LNCaP clone FGC (cell line): ENCODE data around the gene ATRNL1.

Source experiments
- DNase-seq: peaks from one replicate; pipeline ENCODE4 v3.0.0-alpha.2; 2011; ENCODE audit warnings: low read depth
- H3K4me3 ChIP-seq: 2 replicates; pipeline ENCODE4 v1.5.1; 2011; ENCODE audit warnings: mild to moderate bottlenecking, low read depth, low read length, control low read depth
- TF ChIP-seq, protein P1 (sequence below): IDR thresholded peaks from 2 replicates; pipeline ENCODE4 v1.5.1; 2012; ENCODE audit warnings: mild to moderate bottlenecking; ENCODE audit not compliant: control insufficient read depth, insufficient read depth; ENCODE audit errors: extremely low read depth

The ATRNL1 gene

DNA sequence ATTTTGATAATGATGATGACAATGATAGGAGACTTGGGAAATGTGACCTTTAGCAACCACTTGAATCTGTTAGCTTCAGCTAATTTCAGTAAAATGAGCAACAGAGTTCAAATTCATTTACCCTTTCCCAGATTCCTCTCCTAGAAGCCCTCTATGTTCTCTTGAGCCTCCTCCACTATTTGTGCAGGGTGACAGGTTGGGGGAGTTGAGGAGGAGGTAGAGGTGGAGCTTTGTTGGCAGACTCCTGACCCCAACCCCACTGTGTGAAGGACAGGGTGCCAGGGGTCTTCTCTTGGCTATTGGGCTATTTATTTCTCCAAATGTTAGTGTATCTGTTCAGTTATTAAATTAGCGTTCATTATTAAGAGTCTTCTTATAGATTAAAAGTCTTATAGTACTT is 757.5 kb downstream of the ATRNL1 start:
- no peak overlapping the region for H3K4me3 ChIP-seq
- no peak for DNase-seq
- TF ChIP-seq, protein P1, sequence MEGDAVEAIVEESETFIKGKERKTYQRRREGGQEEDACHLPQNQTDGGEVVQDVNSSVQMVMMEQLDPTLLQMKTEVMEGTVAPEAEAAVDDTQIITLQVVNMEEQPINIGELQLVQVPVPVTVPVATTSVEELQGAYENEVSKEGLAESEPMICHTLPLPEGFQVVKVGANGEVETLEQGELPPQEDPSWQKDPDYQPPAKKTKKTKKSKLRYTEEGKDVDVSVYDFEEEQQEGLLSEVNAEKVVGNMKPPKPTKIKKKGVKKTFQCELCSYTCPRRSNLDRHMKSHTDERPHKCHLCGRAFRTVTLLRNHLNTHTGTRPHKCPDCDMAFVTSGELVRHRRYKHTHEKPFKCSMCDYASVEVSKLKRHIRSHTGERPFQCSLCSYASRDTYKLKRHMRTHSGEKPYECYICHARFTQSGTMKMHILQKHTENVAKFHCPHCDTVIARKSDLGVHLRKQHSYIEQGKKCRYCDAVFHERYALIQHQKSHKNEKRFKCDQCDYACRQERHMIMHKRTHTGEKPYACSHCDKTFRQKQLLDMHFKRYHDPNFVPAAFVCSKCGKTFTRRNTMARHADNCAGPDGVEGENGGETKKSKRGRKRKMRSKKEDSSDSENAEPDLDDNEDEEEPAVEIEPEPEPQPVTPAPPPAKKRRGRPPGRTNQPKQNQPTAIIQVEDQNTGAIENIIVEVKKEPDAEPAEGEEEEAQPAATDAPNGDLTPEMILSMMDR = no peak

DNA sequence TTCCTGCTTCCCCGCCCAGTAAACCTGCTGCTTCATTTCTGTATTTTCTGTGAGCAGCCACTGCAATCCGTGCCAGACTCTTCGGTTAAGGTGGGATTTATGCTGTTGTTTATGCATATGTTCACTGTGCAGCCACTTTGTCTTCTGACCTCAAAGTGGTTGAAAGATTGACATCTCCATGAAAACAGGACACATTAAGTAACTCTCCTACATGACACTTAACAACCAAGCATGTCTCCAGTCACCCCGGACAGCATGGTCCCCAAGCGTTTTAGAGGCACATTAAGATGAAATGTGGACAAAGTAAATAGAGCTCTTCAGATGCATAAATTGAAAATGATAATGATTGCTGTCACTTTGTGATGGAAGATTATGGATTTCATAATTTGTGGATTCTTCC is 758.5 kb downstream of the ATRNL1 start:
- TF ChIP-seq, protein P1 = no peak
- H3K4me3 ChIP-seq = no peak overlapping the region
- no peak for DNase-seq

DNA sequence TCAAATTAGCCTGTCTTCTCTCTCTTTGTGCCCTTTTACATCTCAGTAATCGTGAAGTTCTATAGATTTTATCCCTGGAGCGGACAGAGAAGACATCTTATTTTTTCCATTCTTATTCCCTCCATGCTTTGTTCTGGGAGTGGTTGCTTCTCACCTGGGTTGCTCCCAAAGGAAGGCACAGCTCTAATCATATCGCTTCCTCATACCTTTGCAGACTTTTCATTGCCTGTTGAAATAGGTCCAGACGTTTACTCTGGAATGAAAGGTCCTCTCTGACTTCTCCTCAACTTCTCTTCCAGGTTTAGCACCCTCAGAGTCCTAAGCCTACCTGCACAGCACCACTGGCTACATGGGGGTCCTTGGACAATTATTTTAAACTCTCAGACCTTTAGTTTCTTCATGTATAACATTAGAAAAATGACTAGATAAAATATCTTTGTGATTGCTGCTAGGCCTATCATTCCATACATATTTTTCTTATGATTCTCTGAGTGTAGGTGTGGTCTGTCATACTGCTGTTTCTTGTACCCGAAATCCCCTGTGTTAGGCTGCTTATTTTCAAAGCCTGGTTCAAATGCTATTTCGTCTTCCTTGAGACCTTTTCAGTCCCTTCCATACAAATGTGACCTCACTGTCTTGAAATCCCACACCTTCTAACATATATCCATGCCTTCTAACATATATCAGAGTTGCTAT is 761.7 kb downstream of the ATRNL1 start:
- TF ChIP-seq, protein P1 = no peak
- no peak overlapping the region for H3K4me3 ChIP-seq
- no peak for DNase-seq

DNA sequence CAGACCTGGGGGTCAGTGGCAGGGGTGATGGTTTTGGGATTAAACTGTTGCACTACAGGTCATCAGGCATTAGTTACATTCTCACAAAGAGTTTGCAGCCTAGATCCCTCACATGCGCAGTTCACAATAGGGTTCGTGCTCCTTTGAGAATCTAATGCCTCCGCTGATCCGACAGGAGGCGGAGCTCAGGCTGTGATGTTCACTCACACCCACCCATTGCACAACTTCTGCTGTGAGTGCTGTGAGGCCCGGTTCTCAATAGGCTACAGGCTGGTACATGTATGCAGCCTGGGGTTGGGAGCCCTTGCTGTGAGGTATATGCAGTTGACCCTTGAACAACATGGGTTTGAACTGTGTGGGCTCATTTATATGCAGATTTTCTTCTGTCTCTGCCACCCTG is 763.4 kb downstream of the ATRNL1 start:
- H3K4me3 ChIP-seq = no peak overlapping the region
- no peak for DNase-seq
- TF ChIP-seq, protein P1 = no peak

DNA sequence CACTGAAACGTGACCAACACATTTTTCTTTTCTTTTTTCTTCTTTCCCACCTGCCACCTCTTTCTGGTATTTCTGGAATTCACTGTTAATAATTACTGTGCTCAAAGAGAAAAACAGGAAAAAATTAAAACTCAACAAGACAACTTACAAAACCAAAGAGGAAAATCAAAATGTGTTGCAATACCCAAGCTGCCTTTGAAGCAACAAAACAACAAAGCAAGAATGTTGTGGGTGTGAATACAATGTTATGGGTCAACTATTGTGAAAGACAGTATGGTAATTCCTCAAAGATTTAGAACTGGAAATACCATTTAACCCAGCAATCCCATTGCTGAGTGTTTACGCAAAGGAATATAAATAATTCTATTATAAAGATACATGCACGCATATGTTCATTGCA is 764.7 kb downstream of the ATRNL1 start:
- TF ChIP-seq, protein P1 = no peak
- no peak for DNase-seq
- no peak overlapping the region for H3K4me3 ChIP-seq

DNA sequence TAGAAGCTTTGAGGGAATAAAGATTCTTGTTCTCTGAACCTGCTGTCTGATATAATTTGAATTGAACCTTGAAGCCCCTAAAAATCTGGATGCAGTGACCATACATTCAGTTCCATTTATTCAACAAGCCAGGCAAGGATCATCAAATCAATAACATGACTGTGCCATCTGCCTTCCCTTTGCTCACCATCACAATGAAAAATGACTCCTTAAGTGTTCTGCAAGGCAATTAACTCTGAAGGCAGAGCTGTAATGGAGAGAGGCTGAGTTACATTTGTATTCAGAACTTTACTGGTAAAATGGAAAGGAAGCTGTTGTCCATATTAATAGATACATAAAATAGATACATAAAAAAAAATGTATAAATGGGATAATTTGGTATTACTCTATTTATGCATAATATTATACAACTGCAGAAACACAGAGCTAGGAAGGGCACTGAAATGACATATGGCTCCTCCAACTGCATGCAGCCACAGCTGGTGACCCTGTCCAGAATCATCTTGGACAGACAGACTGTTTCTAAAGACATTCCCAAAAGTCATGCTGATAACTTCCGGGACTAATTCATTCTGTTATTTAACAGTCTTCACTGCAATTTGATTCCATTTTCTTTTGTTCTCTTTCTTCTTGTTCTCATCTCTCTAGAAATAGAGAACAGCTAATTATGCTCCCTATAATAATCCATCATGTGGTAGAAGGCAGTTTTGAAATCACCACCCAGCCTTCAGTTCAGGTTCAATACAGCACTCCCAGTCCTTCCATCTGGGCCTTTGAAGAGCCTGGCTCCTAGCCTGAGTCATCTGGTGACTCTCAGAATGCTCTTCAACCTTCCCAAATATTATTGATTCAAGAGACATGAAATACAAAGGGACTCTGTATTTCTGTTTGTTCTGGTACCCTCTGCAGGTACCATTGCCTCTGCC is 767.3 kb downstream of the ATRNL1 start:
- no peak for DNase-seq
- TF ChIP-seq, protein P1 = no peak
- no peak overlapping the region for H3K4me3 ChIP-seq
